Measurements from ENCODE around the gene DAGLA. TPM values are rescaled to one million over a fixed set of nuclear protein-coding genes. Genes with fewer than 3 reads are reported as not detected.

Gene DAGLA
- total RNA-seq, 1 experiment from 2014 or later = not detected

- no peak overlapping the region for H2AFZ ChIP-seq (ENCODE audit: low read length)
- no peak overlapping the region for H3K4me2 ChIP-seq (ENCODE audit: low read depth, low read length, poor library complexity, severe bottlenecking)
Observed at GRCh38 chr11:61756147-61756451, 75.9 kb downstream of the DAGLA start.

GRCh38 chr11:61756452-61757212 is 76.4 kb downstream of the DAGLA start:
- DNase-seq = peak; percentile 61
- Histone ChIP-seq H3K9me2 (replicated peaks; ENCODE audit: insufficient read depth, low read length) (no peaks in the 10 kb centered on the region), H3K79me2 (ENCODE audit: low read length) (no peaks in the 10 kb centered on the region), H3K4me3 (ENCODE audit: low read length) (no peak overlapping the region), H2AFZ (ENCODE audit: low read length) (no peak overlapping the region), H4K20me1 (ENCODE audit: insufficient read depth, low read depth, low read length) (no peaks in the 10 kb centered on the region), H3K4me1 (ENCODE audit: low read length) (peaks cover 13% of the 10 kb centered on the region), H3K27me3 (ENCODE audit: low read length) (no peaks in the 10 kb centered on the region), H3K27ac (ENCODE audit: low read length) (no peak overlapping the region), H3K4me2 (ENCODE audit: low read depth, low read length, poor library complexity, severe bottlenecking) (no peak overlapping the region), H3K36me3 (ENCODE audit: insufficient read depth, low read length) (no peaks in the 10 kb centered on the region), H3K9ac (ENCODE audit: low read length) (no peak overlapping the region), H3K9me3 (ENCODE audit: low read length) (no peaks in the 10 kb centered on the region)

More at GRCh38 chr11:61756147-61756451, 75.9 kb downstream of the DAGLA start:
- no peaks in the 10 kb centered on the region for H3K27me3 ChIP-seq (ENCODE audit: low read length)
- H3K9me2 ChIP-seq (replicated peaks; ENCODE audit: insufficient read depth, low read length) = no peaks in the 10 kb centered on the region
- H3K4me1 ChIP-seq (ENCODE audit: low read length) = peaks cover 13% of the 10 kb centered on the region
- no peak for DNase-seq
- H3K9ac ChIP-seq (ENCODE audit: low read length) = no peak overlapping the region
- H3K27ac ChIP-seq (ENCODE audit: low read length) = no peak overlapping the region
- no peaks in the 10 kb centered on the region for H3K79me2 ChIP-seq (ENCODE audit: low read length)
- H4K20me1 ChIP-seq (ENCODE audit: insufficient read depth, low read depth, low read length) = no peaks in the 10 kb centered on the region
- no peaks in the 10 kb centered on the region for H3K9me3 ChIP-seq (ENCODE audit: low read length)
- H3K36me3 ChIP-seq (ENCODE audit: insufficient read depth, low read length) = no peaks in the 10 kb centered on the region
- H3K4me3 ChIP-seq (ENCODE audit: low read length) = no peak overlapping the region

GRCh38 chr11:61757213-61757862 is 77.1 kb downstream of the DAGLA start:
- no peak overlapping the region for H3K4me3 ChIP-seq (ENCODE audit: low read length)
- no peak for DNase-seq
- H2AFZ ChIP-seq (ENCODE audit: low read length) = peak overlapping the region; percentile 28; the same call in 1 of the 2 replicates
- H3K36me3 ChIP-seq (ENCODE audit: insufficient read depth, low read length) = no peaks in the 10 kb centered on the region
- H3K4me1 ChIP-seq (ENCODE audit: low read length) = peaks cover 13% of the 10 kb centered on the region
- no peaks in the 10 kb centered on the region for H3K9me2 ChIP-seq (replicated peaks; ENCODE audit: insufficient read depth, low read length)
- H3K27me3 ChIP-seq (ENCODE audit: low read length) = no peaks in the 10 kb centered on the region
- no peaks in the 10 kb centered on the region for H4K20me1 ChIP-seq (ENCODE audit: insufficient read depth, low read depth, low read length)
- H3K27ac ChIP-seq (ENCODE audit: low read length) = no peak overlapping the region
- H3K4me2 ChIP-seq (ENCODE audit: low read depth, low read length, poor library complexity, severe bottlenecking) = no peak overlapping the region
- no peaks in the 10 kb centered on the region for H3K9me3 ChIP-seq (ENCODE audit: low read length)
- H3K9ac ChIP-seq (ENCODE audit: low read length) = no peak overlapping the region
- H3K79me2 ChIP-seq (ENCODE audit: low read length) = no peaks in the 10 kb centered on the region

- H3K27me3 ChIP-seq (ENCODE audit: low read length) = no peaks in the 10 kb centered on the region
- H2AFZ ChIP-seq (ENCODE audit: low read length) = no peak overlapping the region
- no peaks in the 10 kb centered on the region for H4K20me1 ChIP-seq (ENCODE audit: insufficient read depth, low read depth, low read length)
- H3K4me3 ChIP-seq (ENCODE audit: low read length) = no peak overlapping the region
- H3K27ac ChIP-seq (ENCODE audit: low read length) = no peak overlapping the region
- no peak for DNase-seq
- no peak overlapping the region for H3K9ac ChIP-seq (ENCODE audit: low read length)
- no peaks in the 10 kb centered on the region for H3K79me2 ChIP-seq (ENCODE audit: low read length)
- H3K36me3 ChIP-seq (ENCODE audit: insufficient read depth, low read length) = no peaks in the 10 kb centered on the region
- no peaks in the 10 kb centered on the region for H3K9me3 ChIP-seq (ENCODE audit: low read length)
- H3K4me1 ChIP-seq (ENCODE audit: low read length) = peaks cover 13% of the 10 kb centered on the region
- no peak overlapping the region for H3K4me2 ChIP-seq (ENCODE audit: low read depth, low read length, poor library complexity, severe bottlenecking)
- H3K9me2 ChIP-seq (replicated peaks; ENCODE audit: insufficient read depth, low read length) = no peaks in the 10 kb centered on the region
Observed at GRCh38 chr11:61760946-61761345, 80.8 kb downstream of the DAGLA start.

GRCh38 chr11:61761440-61762222 is 81.4 kb downstream of the DAGLA start:
- Histone ChIP-seq H3K4me3 (ENCODE audit: low read length) (no peak overlapping the region), H3K4me2 (ENCODE audit: low read depth, low read length, poor library complexity, severe bottlenecking) (no peak overlapping the region), H2AFZ (ENCODE audit: low read length) (no peak overlapping the region), H3K79me2 (ENCODE audit: low read length) (no peaks in the 10 kb centered on the region), H3K4me1 (ENCODE audit: low read length) (peaks cover 10% of the 10 kb centered on the region), H3K9me2 (replicated peaks; ENCODE audit: insufficient read depth, low read length) (no peaks in the 10 kb centered on the region), H3K36me3 (ENCODE audit: insufficient read depth, low read length) (no peaks in the 10 kb centered on the region), H3K27ac (ENCODE audit: low read length) (no peak overlapping the region), H3K9ac (ENCODE audit: low read length) (no peak overlapping the region), H3K27me3 (ENCODE audit: low read length) (no peaks in the 10 kb centered on the region), H3K9me3 (ENCODE audit: low read length) (no peaks in the 10 kb centered on the region), H4K20me1 (ENCODE audit: insufficient read depth, low read depth, low read length) (no peaks in the 10 kb centered on the region)
- no peak for DNase-seq

GRCh38 chr11:61762223-61762615 is 82.0 kb downstream of the DAGLA start:
- Histone ChIP-seq H3K4me1 (ENCODE audit: low read length) (peaks cover 4% of the 10 kb centered on the region), H3K9me2 (replicated peaks; ENCODE audit: insufficient read depth, low read length) (no peaks in the 10 kb centered on the region), H3K27me3 (ENCODE audit: low read length) (no peaks in the 10 kb centered on the region), H4K20me1 (ENCODE audit: insufficient read depth, low read depth, low read length) (no peaks in the 10 kb centered on the region), H2AFZ (ENCODE audit: low read length) (no peak overlapping the region), H3K9ac (ENCODE audit: low read length) (no peak overlapping the region), H3K9me3 (ENCODE audit: low read length) (no peaks in the 10 kb centered on the region), H3K36me3 (ENCODE audit: insufficient read depth, low read length) (no peaks in the 10 kb centered on the region), H3K4me2 (ENCODE audit: low read depth, low read length, poor library complexity, severe bottlenecking) (no peak overlapping the region), H3K4me3 (ENCODE audit: low read length) (no peak overlapping the region), H3K79me2 (ENCODE audit: low read length) (no peaks in the 10 kb centered on the region), H3K27ac (ENCODE audit: low read length) (no peak overlapping the region)
- DNase-seq = no peak

GRCh38 chr11:61762798-61763197 is 82.6 kb downstream of the DAGLA start:
- no peaks in the 10 kb centered on the region for H3K36me3 ChIP-seq (ENCODE audit: insufficient read depth, low read length)
- H3K27ac ChIP-seq (ENCODE audit: low read length) = no peak overlapping the region
- no peak overlapping the region for H3K4me2 ChIP-seq (ENCODE audit: low read depth, low read length, poor library complexity, severe bottlenecking)
- H3K9me3 ChIP-seq (ENCODE audit: low read length) = no peaks in the 10 kb centered on the region
- no peaks in the 10 kb centered on the region for H3K79me2 ChIP-seq (ENCODE audit: low read length)
- no peaks in the 10 kb centered on the region for H4K20me1 ChIP-seq (ENCODE audit: insufficient read depth, low read depth, low read length)
- H3K9me2 ChIP-seq (replicated peaks; ENCODE audit: insufficient read depth, low read length) = no peaks in the 10 kb centered on the region
- H3K4me1 ChIP-seq (ENCODE audit: low read length) = no peaks in the 10 kb centered on the region
- H2AFZ ChIP-seq (ENCODE audit: low read length) = no peak overlapping the region
- no peaks in the 10 kb centered on the region for H3K27me3 ChIP-seq (ENCODE audit: low read length)
- H3K4me3 ChIP-seq (ENCODE audit: low read length) = no peak overlapping the region
- no peak overlapping the region for H3K9ac ChIP-seq (ENCODE audit: low read length)
- DNase-seq = no peak

- Histone ChIP-seq H3K9ac (ENCODE audit: low read length) (no peak overlapping the region), H4K20me1 (ENCODE audit: insufficient read depth, low read depth, low read length) (no peaks in the 10 kb centered on the region), H3K27me3 (ENCODE audit: low read length) (no peaks in the 10 kb centered on the region), H3K4me3 (ENCODE audit: low read length) (no peak overlapping the region), H3K36me3 (ENCODE audit: insufficient read depth, low read length) (no peaks in the 10 kb centered on the region), H3K9me3 (ENCODE audit: low read length) (no peaks in the 10 kb centered on the region), H3K27ac (ENCODE audit: low read length) (no peak overlapping the region), H3K79me2 (ENCODE audit: low read length) (no peaks in the 10 kb centered on the region), H3K4me1 (ENCODE audit: low read length) (no peaks in the 10 kb centered on the region), H3K9me2 (replicated peaks; ENCODE audit: insufficient read depth, low read length) (no peaks in the 10 kb centered on the region), H3K4me2 (ENCODE audit: low read depth, low read length, poor library complexity, severe bottlenecking) (no peak overlapping the region), H2AFZ (ENCODE audit: low read length) (no peak overlapping the region)
- no peak for DNase-seq
Observed at GRCh38 chr11:61763930-61764605, 83.9 kb downstream of the DAGLA start.
